Left renal cortex interstitium (tissue), 4 donors: ENCODE data around the gene EML6. TPM values are rescaled to one million over a fixed set of nuclear protein-coding genes. Genes with fewer than 3 reads are reported as not detected.

Source experiments
- DNase-seq, 4 donors: peaks; one replicate each; pipeline ENCODE4 v3.0.0-alpha.2; 2013; ENCODE audit warnings: low read depth in 4 of 4, low spot score in 2 of 4, missing footprints in 1 of 4
- polyA plus RNA-seq, 4 donors: library from polyadenylated mRNA; unstranded; fragments of 120-200 nt; gene quantifications; one replicate each; pipeline ENCODE4 v1.2.1, GENCODE V29; 2013; ENCODE audit not compliant: insufficient read length in 4 of 4

The EML6 gene
- polyA plus RNA-seq, 4 donors: 10.2 to 16.5 (median 14.0) TPM

DNA sequence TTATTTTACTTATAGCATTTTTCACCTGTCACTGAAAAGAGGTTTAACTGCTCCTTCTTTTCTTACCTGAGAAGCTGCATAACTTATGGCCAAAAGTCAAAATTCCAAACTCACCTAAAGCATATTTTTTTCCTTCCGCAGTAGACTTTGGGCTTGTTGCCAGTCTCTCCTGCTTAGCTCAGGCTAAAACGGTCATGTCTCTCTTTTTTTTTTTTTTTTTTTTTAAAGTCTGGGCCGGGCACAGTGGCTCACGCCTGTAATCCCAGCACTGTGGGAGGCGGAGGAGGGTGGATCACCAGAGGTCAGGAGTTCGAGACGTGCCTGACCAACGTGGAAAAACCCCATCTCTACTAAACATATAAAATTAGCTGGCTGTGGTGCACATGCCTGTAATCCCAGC lies 213.3 kb downstream of the EML6 start:
- no peak for DNase-seq

DNA sequence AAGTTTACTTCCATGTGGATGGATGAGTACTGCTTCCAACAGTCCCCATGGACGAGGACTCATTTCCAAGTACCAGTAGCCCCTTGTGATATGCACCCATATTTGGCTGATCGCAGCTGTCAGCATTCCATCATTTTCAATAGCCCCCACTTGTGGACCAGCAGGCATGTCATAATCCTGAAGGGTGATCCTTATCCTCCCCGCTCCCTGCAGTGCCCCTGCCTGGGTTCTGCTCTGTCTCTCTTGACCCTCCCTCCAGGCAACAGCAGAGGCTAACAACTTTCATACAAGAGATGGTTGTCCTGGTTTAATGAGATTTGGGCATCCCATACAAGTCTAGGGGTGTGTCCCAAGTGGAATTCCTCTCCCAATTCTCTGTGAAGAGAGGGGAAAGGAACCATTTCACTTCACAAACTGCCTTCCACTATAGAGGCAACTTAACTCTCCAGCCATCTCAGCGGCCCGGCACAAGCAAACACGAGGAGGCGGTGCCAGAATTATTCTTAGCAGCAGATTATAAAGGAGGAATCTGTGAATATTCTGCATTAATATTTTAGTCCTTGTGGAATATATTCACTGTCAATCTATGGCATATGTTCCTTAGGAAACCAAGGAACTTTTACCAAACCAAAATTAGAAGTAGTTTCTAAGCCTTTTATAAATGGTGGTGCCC lies 216.1 kb downstream of the EML6 start:
- no peak for DNase-seq

GRCh38 chr2:54940723-54941122 lies 217.3 kb downstream of the EML6 start:
- DNase-seq: no peak

DNA sequence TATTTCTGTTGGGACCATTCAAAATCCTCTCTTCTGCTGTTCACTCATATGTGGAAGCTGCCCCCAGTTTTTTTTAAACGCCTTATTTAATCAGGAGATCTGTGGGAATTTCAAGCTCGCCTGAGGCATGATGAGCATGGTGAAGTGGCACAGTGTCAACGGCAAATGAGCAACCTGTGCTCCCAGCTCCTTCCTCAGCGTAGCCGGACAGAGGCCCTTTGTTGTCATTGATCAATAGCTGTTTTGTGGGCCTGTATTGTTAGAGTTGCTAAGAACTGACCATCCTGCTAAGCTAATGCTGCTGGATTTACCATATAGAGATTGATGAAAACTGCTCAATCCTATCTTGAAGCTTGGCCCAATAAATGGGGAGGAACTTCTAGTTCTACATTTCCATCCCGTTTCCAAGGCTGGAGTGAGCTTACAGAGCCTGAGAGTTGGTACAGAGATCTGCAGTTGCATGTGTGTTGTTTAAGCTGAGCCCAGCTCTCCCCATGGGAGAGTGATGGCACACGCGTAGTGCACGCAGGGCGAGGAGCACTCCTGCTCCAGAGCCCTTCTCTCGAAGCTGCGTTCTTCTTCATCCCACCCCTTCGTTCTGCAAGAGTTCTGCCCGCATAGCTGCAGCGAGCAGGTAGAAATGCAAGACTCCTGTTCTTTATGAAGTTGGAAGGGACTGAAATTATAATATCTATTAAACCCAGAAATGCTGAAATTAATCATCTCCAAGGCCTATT lies 218.0 kb downstream of the EML6 start:
- no peak for DNase-seq

DNA sequence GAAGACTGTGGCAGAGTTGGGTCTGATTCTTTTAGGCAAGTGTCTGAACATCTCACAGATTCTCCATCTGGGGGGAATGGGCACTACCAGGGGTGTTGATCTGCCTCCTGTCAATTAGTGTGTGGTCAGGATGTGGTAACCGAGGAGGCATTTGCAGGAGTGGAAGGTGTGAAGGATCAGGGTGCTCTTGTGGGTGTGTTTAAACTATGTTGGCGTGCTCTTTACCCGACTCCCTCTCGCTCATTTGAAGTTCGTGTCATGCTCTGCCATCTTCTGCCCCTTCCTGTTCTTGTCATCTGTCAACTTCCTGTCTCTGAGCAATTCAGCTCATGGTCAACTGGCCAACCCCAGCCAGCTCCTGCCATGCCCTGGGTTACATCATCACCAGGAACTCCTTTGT lies 218.9 kb downstream of the EML6 start:
- DNase-seq: no peak

DNA sequence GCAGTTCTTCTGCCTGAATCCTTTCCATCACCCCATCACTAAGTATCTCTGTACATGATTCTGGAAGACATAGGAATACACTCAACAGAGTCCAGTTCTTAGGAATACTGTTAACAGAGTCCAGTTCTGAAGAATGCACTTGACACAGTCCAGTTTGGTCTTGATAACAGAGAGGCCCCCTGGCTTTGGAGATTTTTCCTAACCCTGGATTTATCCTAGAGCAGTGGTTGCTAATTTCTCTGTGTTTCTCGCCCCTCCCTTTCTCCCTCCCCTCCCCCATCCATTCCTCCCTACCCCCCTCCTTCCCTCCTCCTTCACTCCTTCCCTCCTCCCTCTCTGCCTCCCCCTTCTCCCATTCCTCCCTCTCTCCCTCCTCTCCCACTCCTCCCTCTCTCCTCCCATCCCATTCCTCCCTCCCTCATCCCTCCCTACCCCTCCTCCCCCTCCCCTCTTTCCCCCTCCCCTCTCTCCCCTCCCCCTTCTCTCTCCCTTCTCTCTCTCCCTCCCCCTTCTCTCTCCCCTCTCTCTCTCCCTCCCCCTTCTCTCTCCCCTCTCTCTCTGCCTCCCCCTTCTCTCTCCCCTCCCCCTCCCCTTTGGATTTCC lies 221.4 kb downstream of the EML6 start:
- DNase-seq: no peak

GRCh38 chr2:54945391-54946219 lies 222.1 kb downstream of the EML6 start:
- no peak for DNase-seq

GRCh38 chr2:54946220-54946805 lies 222.9 kb downstream of the EML6 start:
- DNase-seq: no peak

DNA sequence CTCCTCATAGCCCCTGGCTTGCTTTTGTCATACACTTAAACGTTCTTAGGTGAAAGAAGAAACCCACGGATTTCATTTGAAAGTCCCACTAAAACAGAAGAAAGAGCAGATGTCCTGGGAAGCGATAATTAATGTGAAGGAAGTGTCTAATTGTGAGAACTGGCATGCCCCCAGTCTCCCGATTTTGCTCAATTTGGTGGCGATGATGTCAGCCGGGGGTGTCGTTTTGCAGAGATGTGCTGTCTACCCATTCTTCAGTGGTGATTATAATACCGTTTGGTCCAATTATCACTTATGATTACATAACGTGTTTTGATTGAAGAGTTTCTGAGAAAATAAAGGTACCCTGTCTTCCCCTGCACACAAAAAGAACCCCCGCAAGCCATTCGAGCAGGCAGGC lies 223.7 kb downstream of the EML6 start:
- no peak for DNase-seq

DNA sequence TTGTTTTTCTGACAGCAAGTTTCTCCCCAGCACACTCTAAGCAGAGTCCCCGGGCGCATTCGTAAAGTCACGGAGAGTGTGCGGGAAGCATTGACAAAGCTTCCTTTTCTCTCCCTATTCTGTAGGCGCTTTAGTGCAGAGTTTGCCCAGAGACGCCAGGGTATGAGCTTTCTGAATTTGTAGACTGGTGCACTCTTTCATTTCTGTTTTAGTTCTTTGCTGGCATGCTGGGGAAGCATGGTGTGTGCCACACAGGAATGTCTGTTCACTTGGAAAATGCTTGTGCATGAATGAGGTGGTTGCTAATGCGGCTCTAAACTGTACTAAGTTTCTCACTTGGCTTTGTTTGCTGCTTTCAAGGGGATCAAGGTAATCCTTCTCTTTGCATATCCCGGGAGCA lies 224.2 kb downstream of the EML6 start:
- DNase-seq: no peak

GRCh38 chr2:54948120-54948519 lies 224.7 kb downstream of the EML6 start:
- no peak for DNase-seq

GRCh38 chr2:54949431-54949830 lies 226.0 kb downstream of the EML6 start:
- no peak for DNase-seq

GRCh38 chr2:54950811-54951210 lies 227.3 kb downstream of the EML6 start:
- no peak for DNase-seq

DNA sequence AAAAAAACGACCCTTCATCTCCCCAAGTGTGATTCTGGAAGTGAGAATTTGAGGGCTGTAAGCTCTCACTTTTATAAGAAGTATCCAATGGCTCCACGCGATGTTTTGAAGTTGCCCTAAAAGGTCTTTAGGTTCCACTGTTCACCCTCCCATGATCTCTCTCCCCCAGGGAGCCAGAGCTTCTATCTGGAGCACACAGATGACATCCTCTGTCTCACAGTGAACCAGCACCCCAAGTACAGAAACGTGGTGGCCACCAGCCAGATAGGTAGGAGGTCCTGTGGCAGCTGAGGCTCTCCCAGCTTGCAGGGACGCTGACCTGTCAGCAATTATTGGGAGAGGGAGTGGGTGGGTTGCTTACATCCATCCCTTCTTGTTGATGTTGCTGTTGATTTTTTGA lies 229.0 kb downstream of the EML6 start:
- no peak for DNase-seq

- DNase-seq: no peak
Measured at GRCh38 chr2:54952978-54953456, 229.6 kb downstream of the EML6 start.

- DNase-seq: no peak
Measured at GRCh38 chr2:54954158-54954557, 230.7 kb downstream of the EML6 start.

DNA sequence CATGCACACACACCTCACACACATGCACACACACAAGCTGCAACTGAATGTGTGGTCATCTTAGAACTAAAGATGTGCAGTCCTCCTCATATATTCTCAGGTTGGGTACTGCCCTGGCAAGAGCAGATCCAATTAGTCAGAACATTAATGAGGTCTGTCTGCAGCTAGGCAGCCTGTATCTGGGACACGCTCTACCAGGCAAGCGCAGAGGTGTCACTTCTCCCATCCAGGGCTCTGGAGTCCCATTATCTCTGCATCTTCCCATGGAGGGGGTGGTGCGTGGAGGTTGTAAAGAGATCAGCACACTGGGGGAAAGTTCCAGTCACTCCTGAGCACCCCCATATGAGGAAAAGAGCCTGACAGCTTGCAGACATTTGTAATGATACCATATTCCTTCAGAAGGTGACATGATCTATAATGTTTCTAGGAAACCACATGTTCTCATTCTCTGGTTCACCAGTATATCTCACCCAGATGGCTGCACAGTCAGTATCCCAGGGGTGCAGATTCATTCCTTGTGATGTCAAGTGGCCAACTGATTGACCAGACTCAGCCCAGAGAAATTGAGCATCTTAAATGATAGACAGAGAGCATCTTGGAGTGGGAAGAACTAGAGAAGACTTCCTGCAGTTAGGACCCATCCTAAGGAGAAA lies 231.4 kb downstream of the EML6 start:
- DNase-seq: no peak

DNA sequence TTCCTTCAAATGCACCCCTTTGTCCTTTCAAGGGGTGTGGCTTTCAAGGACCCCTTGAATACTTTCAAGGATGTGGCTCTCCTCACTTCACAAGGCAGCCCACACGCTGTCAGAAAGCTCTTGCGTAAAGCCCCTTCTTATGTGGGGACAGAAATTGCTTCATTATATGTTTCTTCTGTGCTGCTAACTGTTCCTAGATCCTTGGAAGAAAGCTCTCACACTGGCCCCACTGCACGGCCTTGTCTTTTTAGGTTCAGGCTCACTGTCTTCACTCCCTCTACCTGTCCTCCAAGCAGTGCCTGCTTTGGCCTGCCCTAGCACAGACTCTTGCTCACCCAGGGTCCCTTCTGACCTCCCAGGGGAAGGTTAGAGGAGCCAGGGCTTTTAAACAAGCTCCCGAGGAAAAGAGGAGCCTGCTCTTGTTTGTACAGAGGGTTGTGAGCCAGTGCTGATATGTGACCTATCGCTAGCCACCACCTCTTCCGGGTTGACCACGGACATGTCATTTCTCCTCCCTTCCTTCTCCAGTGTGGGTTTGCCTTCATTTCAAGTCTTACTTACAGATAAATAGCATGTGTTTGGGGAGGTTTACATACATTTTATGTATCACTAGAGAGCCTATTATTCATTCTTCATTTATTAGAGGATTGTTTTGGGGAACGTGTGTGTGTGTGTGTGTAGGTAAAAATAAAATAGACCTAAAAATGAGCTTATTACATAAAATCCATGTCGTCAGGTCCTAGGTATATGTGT lies 232.1 kb downstream of the EML6 start:
- no peak for DNase-seq

DNA sequence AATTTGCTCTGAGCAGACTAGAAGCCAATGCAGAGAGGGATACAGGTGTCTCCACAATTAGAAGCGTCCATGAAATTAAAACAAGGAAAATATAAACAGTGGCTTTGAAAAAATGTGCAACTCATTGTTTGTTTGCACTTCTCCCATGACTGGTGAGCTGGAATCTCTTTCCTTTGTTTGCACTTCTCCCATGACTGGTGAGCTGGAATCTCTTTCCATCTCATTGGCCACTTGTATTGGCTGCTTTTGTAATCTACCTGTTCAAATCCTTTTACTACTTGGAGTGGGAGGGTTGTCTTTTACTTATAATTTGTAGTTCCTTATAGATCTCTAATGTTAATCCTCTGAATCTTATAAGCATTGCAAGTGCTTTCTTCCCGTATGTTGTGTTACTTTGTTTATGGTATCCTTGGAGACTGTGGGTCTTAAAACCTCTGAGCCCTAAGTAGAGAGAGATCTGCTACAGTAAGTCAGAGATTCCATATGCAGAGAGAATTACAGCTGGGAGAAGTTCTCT lies 232.7 kb downstream of the EML6 start:
- no peak for DNase-seq
